Measurements from ENCODE around the gene GATB. TPM values are rescaled to one million over a fixed set of nuclear protein-coding genes. Genes with fewer than 3 reads are reported as not detected.

The GATB gene
- total and polyA plus RNA-seq, 2 of the 4 experiments (the other 2 are of a cell fraction) = 18.7 to 20.3 TPM

DNA sequence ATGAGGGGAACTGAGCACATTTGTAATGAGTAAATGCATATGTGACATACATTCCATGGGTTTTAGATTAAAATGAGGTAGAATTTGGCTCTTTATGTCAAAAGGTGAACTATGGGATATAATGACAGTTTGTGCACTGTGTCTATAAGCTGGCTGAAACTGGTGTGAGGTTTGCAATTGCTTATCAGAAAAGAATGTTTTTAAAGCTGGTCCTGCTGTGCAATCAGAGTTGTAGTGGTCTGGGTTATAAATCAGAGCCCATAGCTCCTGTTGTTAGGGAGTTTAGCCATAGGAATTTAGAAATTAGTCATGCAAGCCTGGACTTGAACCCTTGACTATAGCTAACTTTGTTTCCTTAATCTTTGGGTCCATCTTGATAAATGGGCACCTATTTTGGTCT is 23.1 kb upstream of the GATB start:
- Histone ChIP-seq H3K9ac (ENCODE audit: low read depth, low read length) (no peak overlapping the region), H3K56ac (ENCODE audit: extremely low read depth, insufficient read depth, low read length) (no peak overlapping the region), H2BK120ac (ENCODE audit: low read depth, low read length) (no peak overlapping the region), H3K4me3 (ENCODE audit: insufficient read depth, low read depth, low read length) (no peak overlapping the region), H3K27ac (ENCODE audit: insufficient read depth, low read length) (no peak overlapping the region), H3K4ac (ENCODE audit: low read depth, low read length) (no peak overlapping the region), H3K14ac (replicated peaks; ENCODE audit: low read depth, low read length) (no peak overlapping the region), H4K8ac (ENCODE audit: low read depth in 2 of 2, low read length in 2 of 2) (no peak overlapping the region), H2AK5ac (ENCODE audit: low read depth, low read length) (no peak overlapping the region), H3K18ac (ENCODE audit: low read depth, low read length) (no peak overlapping the region), H2AFZ (replicated peaks; ENCODE audit: low read length, poor library complexity) (no peak overlapping the region), H3K36me3 (ENCODE audit: control insufficient read depth, insufficient read depth, low read length) (no peaks in the 10 kb centered on the region), H3K4me1 (ENCODE audit: control insufficient read depth, insufficient read depth, low read length) (no peaks in the 10 kb centered on the region), H4K5ac (ENCODE audit: low read depth, low read length) (no peak overlapping the region), H2AK9ac (replicated peaks; ENCODE audit: low read depth, low read length, poor library complexity) (no peak overlapping the region), H4K91ac (ENCODE audit: insufficient read depth, low read depth, low read length) (no peak overlapping the region), H3K9me3 (ENCODE audit: control insufficient read depth, insufficient read depth, low read length) (no peaks in the 10 kb centered on the region), H4K20me1 (ENCODE audit: insufficient read depth, low read length) (no peaks in the 10 kb centered on the region), H3K4me2 (ENCODE audit: low read depth, low read length) (no peak overlapping the region), H3K27me3 (ENCODE audit: control insufficient read depth, insufficient read depth, low read length) (peaks cover 13% of the 10 kb centered on the region), H3K79me1 (ENCODE audit: low read depth in 1 of 2, low read length in 2 of 2) (no peaks in the 10 kb centered on the region), H2BK5ac (ENCODE audit: low read depth, low read length, poor library complexity, severe bottlenecking) (no peak overlapping the region), H3K23ac (ENCODE audit: low read depth, low read length) (no peak overlapping the region), H2BK15ac (ENCODE audit: low read depth, low read length) (no peak overlapping the region), H2BK20ac (ENCODE audit: low read depth, low read length) (no peak overlapping the region), H3K9me1 (ENCODE audit: insufficient read depth, low read length) (no peaks in the 10 kb centered on the region)
- CTCF ChIA-PET = no interaction called here
- in situ Hi-C loops (cut with MboI; ENCODE audit: low sequenced_read_pairs) (no loop called here), dilution Hi-C loops (cut with HindIII; ENCODE audit: low sequenced_read_pairs, unreplicated experiment) (no loop called here), intact Hi-C loops (cut with micrococcal nuclease) (no loop called here)
- POLR2A ChIA-PET (ENCODE audit: unreplicated experiment) = no interaction called here
- no TSS peak for BruUV-seq (replicated peaks)
- no peak for DNase-seq
- TF ChIP-seq NFE2L2 (IDR thresholded peaks at IDR 0.05; ENCODE audit: low read depth, low read length) (no peak), CEBPB (IDR thresholded peaks at IDR 0.05; ENCODE audit: low read depth, low read length) (no peak), MXI1 (IDR thresholded peaks at IDR 0.05; ENCODE audit: borderline replicate concordance, low read depth, low read length) (no peak), RCOR1 (IDR thresholded peaks at IDR 0.05; ENCODE audit: insufficient replicate concordance, low read length) (no peak), CTCF (conservative IDR thresholded peaks at IDR 0.05; ENCODE audit: low read depth, low read length) (no peak), POLR2A (IDR thresholded peaks at IDR 0.05; ENCODE audit: low read depth, low read length) (no peak), BHLHE40 (IDR thresholded peaks at IDR 0.05; ENCODE audit: low read depth, low read length) (no peak), RAD21 (IDR thresholded peaks at IDR 0.05; ENCODE audit: low read length) (no peak), MAFK (IDR thresholded peaks at IDR 0.05; ENCODE audit: low read depth, low read length) (no peak), FOS (IDR thresholded peaks at IDR 0.05; ENCODE audit: low read depth, low read length) (no peak), SMC3 (IDR thresholded peaks at IDR 0.05; ENCODE audit: low read depth, low read length) (no peak), RFX5 (IDR thresholded peaks at IDR 0.05; ENCODE audit: low read depth, low read length) (no peak), CHD1 (IDR thresholded peaks at IDR 0.05; ENCODE audit: low read depth, low read length) (no peak), USF2 (IDR thresholded peaks at IDR 0.05; ENCODE audit: low read depth, low read length) (no peak)
- TF ChIP-seq, protein P1, sequence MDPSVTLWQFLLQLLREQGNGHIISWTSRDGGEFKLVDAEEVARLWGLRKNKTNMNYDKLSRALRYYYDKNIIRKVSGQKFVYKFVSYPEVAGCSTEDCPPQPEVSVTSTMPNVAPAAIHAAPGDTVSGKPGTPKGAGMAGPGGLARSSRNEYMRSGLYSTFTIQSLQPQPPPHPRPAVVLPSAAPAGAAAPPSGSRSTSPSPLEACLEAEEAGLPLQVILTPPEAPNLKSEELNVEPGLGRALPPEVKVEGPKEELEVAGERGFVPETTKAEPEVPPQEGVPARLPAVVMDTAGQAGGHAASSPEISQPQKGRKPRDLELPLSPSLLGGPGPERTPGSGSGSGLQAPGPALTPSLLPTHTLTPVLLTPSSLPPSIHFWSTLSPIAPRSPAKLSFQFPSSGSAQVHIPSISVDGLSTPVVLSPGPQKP (IDR thresholded peaks at IDR 0.05; ENCODE audit: borderline replicate concordance, low read depth, low read length) = no peak
- ATAC-seq (ENCODE audit: low read depth) = no peak

All from IMR-90 (cell line).